ENCODE results near the gene TGFBR2. TPM values are rescaled to one million over a fixed set of nuclear protein-coding genes. Genes with fewer than 3 reads are reported as not detected.

TGFBR2 gene
- total and polyA plus RNA-seq, 10 of the 15 experiments (the other 5 are each of a cell fraction or from before 2014, with no cell fraction given): 0.02 to 0.98 (median 0.18) TPM; not detected in 1

DNA sequence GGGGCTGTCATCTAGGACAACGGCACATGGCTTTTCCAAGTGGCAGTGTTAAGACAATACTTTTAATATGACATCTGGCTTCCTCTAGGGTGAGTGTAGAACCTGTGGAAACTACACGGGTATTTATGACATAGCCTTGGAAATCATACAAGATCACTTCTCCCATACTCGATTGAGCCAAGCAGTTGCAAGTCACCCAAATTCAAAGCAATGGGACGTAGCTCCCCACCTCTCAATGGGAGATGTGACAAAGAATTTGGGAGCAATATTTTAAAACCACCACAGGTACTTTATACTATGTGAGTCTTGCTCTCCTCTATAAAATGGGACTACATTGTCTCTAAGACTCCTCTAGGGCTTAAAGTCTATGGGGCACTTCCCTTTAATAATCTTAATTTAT lies 93.5 kb downstream of the TGFBR2 start (continued):
- TF ChIP-seq, protein P1, sequence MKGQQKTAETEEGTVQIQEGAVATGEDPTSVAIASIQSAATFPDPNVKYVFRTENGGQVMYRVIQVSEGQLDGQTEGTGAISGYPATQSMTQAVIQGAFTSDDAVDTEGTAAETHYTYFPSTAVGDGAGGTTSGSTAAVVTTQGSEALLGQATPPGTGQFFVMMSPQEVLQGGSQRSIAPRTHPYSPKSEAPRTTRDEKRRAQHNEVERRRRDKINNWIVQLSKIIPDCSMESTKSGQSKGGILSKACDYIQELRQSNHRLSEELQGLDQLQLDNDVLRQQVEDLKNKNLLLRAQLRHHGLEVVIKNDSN (IDR thresholded peaks at IDR 0.05; ENCODE audit: borderline replicate concordance, extremely low read length, insufficient read depth, low read depth, low read length): no peak
- TF ChIP-seq ZZZ3 (IDR thresholded peaks at IDR 0.05; ENCODE audit: control insufficient read depth, insufficient read length, low read depth): no peak

DNA sequence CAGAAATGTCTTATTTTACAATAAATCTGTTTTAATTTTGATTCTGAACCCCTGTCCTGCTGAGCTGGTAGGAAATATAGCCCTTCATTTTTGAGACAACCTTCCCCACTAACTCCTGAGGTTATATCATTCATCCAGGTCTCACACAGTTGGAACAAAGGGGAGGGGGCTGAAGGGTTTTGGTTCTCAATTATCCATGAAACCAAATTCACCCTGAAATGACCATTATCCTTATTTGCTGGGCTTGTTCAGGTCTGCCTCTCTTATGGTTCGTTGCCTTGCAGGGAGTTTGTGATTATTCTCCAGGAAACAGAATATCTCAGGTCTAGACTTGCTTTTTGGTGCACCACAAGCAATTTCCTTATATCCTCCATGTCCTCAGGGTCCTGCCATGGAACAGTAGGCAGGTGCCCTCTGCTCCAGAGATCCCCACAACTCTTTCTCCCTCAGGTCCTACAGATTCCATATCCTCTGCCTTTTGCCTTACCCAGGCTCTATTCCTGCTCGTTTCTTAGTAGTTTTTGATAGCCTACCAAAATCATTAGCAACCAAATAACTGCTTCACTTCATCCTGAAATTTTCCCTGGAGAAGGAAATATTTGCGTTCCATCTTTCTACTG lies 94.4 kb downstream of the TGFBR2 start:
- H3K4me1 ChIP-seq (ENCODE audit: control insufficient read depth, insufficient read depth, low read length): no peaks in the 10 kb centered on the region
- no peak for ATAC-seq
- ChIA-PET SMC1A (ENCODE audit: uncharacterized antibody, unreplicated experiment) (no interaction called here), CTCF (no interaction called here), POLR2A (no interaction called here), RAD21 (ENCODE audit: unreplicated experiment) (no interaction called here)
- no peak for FAIRE-seq
- no peaks in the 10 kb centered on the region for H3K79me2 ChIP-seq (ENCODE audit: control insufficient read depth, insufficient read depth, low read length)
- H4K20me1 ChIP-seq (ENCODE audit: control insufficient read depth, insufficient read depth): no peaks in the 10 kb centered on the region
- H3K4me2 ChIP-seq (ENCODE audit: control insufficient read depth, insufficient read depth): no peak overlapping the region
- H3K36me3 ChIP-seq (ENCODE audit: control insufficient read depth in 2 of 2, insufficient read depth in 2 of 2, low read length in 1 of 2): no peaks in the 10 kb centered on the region
- BruUV-seq (replicated peaks): no TSS peak
- DNase-seq (ENCODE audit: low read depth, low spot score): no peak
- H3K4me3 ChIP-seq: no peak overlapping the region
- intact Hi-C loops (cut with micrococcal nuclease; ENCODE audit: unreplicated experiment) (no loop called here), in situ Hi-C loops (cut with MboI) (no loop called here)
- H2AFZ ChIP-seq (ENCODE audit: control insufficient read depth, low read depth, low read length): no peak overlapping the region
- H3K9ac ChIP-seq (ENCODE audit: control insufficient read depth, insufficient read depth, low read length): no peak overlapping the region
- WGBS (ENCODE audit: insufficient coverage, insufficient replicate concordance, low lambda C conversion rate, missing lambda C conversion rate): 32% methylated on average over 3 of the region's 3 CpGs
- H3K9me3 ChIP-seq (replicated peaks; ENCODE audit: control insufficient read depth, insufficient read depth, low read length): no peaks in the 10 kb centered on the region
- H3K27ac ChIP-seq (ENCODE audit: control insufficient read depth, insufficient read depth): no peak overlapping the region
- no peaks in the 10 kb centered on the region for H3K27me3 ChIP-seq (replicated peaks in 1 of 2; ENCODE audit: control insufficient read depth in 2 of 2, insufficient read depth in 2 of 2, low read length in 1 of 2)
- TF ChIP-seq RBBP5 (conservative IDR thresholded peaks at IDR 0.05): no peak
- no peak for TF ChIP-seq ZNF207 (IDR thresholded peaks at IDR 0.05; ENCODE audit: borderline replicate concordance)
- TF ChIP-seq, protein P2, sequence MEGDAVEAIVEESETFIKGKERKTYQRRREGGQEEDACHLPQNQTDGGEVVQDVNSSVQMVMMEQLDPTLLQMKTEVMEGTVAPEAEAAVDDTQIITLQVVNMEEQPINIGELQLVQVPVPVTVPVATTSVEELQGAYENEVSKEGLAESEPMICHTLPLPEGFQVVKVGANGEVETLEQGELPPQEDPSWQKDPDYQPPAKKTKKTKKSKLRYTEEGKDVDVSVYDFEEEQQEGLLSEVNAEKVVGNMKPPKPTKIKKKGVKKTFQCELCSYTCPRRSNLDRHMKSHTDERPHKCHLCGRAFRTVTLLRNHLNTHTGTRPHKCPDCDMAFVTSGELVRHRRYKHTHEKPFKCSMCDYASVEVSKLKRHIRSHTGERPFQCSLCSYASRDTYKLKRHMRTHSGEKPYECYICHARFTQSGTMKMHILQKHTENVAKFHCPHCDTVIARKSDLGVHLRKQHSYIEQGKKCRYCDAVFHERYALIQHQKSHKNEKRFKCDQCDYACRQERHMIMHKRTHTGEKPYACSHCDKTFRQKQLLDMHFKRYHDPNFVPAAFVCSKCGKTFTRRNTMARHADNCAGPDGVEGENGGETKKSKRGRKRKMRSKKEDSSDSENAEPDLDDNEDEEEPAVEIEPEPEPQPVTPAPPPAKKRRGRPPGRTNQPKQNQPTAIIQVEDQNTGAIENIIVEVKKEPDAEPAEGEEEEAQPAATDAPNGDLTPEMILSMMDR (IDR thresholded peaks at IDR 0.05 in 2 of 3, conservative IDR thresholded peaks at IDR 0.05 in 1 of 3; ENCODE audit: control insufficient read depth in 2 of 3, extremely low read depth in 1 of 3, insufficient read depth in 1 of 3, low read depth in 3 of 3, low read length in 3 of 3): no peak
- no peak for TF ChIP-seq EZH2 (IDR thresholded peaks at IDR 0.05; ENCODE audit: borderline replicate concordance, control insufficient read depth, low read depth, low read length)
- TF ChIP-seq POLR2AphosphoS5 (IDR thresholded peaks at IDR 0.05; ENCODE audit: low read length): no peak
- no peak for TF ChIP-seq BACH1 (IDR thresholded peaks at IDR 0.05; ENCODE audit: borderline replicate concordance)
- no peak for TF ChIP-seq SMARCA5 (IDR thresholded peaks at IDR 0.05)
- TF ChIP-seq ESRRA (IDR thresholded peaks at IDR 0.05; ENCODE audit: low read length): no peak
- TF ChIP-seq NFXL1 (IDR thresholded peaks at IDR 0.05; ENCODE audit: borderline replicate concordance): no peak
- no peak for TF ChIP-seq ATF2 (IDR thresholded peaks at IDR 0.05; ENCODE audit: low read length)
- TF ChIP-seq, protein P3, sequence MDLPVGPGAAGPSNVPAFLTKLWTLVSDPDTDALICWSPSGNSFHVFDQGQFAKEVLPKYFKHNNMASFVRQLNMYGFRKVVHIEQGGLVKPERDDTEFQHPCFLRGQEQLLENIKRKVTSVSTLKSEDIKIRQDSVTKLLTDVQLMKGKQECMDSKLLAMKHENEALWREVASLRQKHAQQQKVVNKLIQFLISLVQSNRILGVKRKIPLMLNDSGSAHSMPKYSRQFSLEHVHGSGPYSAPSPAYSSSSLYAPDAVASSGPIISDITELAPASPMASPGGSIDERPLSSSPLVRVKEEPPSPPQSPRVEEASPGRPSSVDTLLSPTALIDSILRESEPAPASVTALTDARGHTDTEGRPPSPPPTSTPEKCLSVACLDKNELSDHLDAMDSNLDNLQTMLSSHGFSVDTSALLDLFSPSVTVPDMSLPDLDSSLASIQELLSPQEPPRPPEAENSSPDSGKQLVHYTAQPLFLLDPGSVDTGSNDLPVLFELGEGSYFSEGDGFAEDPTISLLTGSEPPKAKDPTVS (IDR thresholded peaks at IDR 0.05; ENCODE audit: low read depth, low read length): no peak
- TF ChIP-seq STAT1 (conservative IDR thresholded peaks at IDR 0.05): no peak
- no peak for TF ChIP-seq RUNX3 (IDR thresholded peaks at IDR 0.05; ENCODE audit: low read length)
- TF ChIP-seq RB1 (IDR thresholded peaks at IDR 0.05; ENCODE audit: borderline replicate concordance): no peak
- TF ChIP-seq POLR2A (IDR thresholded peaks at IDR 0.05; ENCODE audit: low read depth, low read length): no peak
- TF ChIP-seq NR2F1 (conservative IDR thresholded peaks at IDR 0.05): no peak
- no peak for TF ChIP-seq GATAD2B (conservative IDR thresholded peaks at IDR 0.05; ENCODE audit: low read depth)
